Omental fat pad (tissue), 4 donors: Measurements from ENCODE around the gene SWT1. TPM values are rescaled to one million over a fixed set of nuclear protein-coding genes. Genes with fewer than 3 reads are reported as not detected.

Experiments used
- ATAC-seq: fragments of 150-250 bp; one replicate; pipeline ENCODE4 v1.9.1; 2016; ENCODE audit warnings: mild to moderate bottlenecking, moderate library complexity; ENCODE audit not compliant: low FRiP score
- DNase-seq: peaks from one replicate; pipeline ENCODE4 v3.0.0-alpha.2; 2019; ENCODE audit warnings: low spot score
- total RNA-seq, 4 donors: library from RNA; depleted of rRNA; stranded (reverse); fragments of >200 nt; gene quantifications; one replicate each; pipeline ENCODE4 v1.1.0, GENCODE V29; 2016
- TF ChIP-seq, protein P1 (sequence below), 3 donors: fragments of 450-650 bp; IDR thresholded peaks; one replicate each; pipeline ENCODE4 v1.5.1; 2016 to 2017; ENCODE audit warnings: antibody characterized with exemption in 3 of 3, mild to moderate bottlenecking in 3 of 3, moderate library complexity in 2 of 3

SWT1 gene
- total RNA-seq, 4 donors from 2014 or later, result 3.6 to 15.1 (median 7.3) TPM

DNA sequence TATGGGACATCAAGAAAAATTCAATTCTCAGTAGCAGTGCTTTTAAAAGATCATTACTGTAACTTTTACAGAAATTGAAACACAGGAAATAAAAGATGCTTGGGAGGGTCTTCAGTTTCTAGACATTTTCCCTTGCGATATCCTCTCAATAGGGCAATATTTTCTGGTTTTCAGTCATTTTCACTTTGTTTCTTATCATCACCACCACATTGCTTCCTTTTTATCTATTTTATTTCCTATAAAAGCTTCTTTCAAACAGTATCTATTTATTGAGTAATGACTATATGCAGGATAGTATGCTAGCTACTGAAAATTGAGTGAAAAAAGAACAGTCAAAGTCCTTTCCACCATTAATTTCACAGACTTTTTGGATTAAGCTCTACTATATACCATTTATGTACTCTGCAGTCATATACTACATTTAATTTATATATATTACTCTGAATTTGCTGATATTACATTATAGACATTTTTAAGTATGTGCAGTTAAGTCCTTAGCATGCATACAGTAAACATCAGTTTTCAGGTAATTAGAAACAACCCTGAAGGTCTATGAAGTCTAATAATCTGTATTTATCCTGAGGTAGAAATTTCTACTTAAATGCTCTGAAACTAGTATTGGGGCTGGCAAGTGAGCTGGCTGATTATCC lies 18.9 kb upstream of the SWT1 start:
- TF ChIP-seq, protein P1, sequence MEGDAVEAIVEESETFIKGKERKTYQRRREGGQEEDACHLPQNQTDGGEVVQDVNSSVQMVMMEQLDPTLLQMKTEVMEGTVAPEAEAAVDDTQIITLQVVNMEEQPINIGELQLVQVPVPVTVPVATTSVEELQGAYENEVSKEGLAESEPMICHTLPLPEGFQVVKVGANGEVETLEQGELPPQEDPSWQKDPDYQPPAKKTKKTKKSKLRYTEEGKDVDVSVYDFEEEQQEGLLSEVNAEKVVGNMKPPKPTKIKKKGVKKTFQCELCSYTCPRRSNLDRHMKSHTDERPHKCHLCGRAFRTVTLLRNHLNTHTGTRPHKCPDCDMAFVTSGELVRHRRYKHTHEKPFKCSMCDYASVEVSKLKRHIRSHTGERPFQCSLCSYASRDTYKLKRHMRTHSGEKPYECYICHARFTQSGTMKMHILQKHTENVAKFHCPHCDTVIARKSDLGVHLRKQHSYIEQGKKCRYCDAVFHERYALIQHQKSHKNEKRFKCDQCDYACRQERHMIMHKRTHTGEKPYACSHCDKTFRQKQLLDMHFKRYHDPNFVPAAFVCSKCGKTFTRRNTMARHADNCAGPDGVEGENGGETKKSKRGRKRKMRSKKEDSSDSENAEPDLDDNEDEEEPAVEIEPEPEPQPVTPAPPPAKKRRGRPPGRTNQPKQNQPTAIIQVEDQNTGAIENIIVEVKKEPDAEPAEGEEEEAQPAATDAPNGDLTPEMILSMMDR (IDR thresholded peaks at IDR 0.05), result no peak
- no peak for ATAC-seq
- DNase-seq, result no peak

DNA sequence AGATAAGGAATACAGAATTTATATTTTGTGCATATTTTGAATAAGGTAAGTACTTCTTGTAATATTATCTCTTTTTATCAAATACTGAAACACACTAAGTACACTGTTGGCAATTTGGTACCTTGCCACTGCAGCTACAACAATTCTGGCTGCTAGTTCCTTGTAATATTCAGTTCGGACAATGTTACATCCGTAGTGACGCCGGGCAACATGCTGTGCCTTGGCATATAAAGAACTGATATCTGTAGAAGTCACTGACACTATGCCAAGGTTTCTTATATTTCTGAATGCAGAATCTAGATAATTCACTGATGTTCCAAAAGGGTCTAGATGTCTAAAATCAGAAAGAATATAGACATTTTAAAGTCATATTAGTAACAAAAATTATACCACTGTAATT lies 17.7 kb upstream of the SWT1 start:
- ATAC-seq (no peak), DNase-seq (no peak)
- TF ChIP-seq, protein P1 (IDR thresholded peaks at IDR 0.05), result no peak

DNA sequence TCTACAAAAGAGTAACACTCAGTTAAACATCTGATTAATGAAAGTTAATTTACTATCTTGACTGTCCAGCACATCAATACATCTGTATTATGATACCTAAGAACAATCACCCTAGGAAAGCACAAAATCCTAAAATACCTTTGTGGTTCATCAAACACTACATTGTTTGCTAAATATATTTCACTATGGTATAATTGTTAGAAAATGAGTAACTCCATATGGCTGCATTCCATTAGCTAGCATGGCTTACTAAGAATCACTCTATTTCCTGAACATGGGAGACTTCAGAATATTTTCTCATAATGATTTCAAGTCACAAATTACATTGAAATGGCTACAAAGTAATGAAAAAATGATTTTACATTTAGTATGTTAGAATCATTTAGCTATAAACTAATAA lies 12.7 kb upstream of the SWT1 start:
- DNase-seq (no peak), ATAC-seq (no peak)
- TF ChIP-seq, protein P1 (IDR thresholded peaks at IDR 0.05), result no peak

DNA sequence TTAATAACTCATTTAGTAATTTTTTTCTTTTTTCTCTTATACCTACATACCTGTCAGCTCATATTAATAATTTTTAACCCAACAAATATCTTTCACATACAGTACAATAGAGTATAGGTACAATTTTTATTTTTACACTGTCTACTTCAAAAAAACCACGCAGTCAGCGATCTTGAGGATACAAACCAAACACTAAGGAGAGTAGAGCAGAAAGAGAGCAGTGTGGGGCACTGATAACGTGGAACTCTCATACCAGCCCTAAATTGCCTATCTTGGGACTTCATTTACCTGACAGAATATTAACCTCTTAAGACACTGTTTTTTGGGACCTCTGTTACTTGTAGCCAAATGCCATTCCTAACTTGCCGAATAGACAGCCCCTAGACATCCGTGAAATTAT lies 5.8 kb upstream of the SWT1 start:
- ATAC-seq (no peak), DNase-seq (no peak)
- TF ChIP-seq, protein P1 (IDR thresholded peaks at IDR 0.05), result no peak

DNA sequence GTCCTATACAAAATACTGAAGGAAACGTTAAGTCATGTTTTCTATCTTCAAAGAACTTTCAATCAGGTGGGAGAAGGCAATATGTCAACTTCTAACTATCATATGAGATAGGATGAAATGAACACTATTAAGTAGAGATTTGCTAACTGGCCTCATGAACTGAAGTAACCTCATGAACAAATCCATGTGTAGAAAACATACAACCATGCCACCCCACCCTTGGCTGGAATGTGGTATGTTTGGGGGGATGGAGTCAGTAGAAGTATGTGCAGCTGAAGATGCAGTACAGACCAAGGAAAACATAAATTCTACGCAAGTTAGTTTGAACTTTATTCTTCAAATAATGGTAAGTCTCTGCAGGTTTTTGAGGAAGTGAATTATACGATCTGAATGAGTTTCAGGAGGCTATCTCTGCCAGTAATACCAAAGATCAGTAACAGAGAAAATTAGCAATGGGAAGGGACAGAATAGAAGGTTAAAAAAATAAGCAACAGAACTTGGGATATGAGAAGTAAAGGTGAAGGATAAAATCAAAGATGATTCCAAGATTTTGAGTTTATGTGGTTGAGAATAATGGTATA lies 4.7 kb upstream of the SWT1 start:
- ATAC-seq (no peak), DNase-seq (no peak)
- TF ChIP-seq, protein P1 (IDR thresholded peaks at IDR 0.05), result no peak

DNA sequence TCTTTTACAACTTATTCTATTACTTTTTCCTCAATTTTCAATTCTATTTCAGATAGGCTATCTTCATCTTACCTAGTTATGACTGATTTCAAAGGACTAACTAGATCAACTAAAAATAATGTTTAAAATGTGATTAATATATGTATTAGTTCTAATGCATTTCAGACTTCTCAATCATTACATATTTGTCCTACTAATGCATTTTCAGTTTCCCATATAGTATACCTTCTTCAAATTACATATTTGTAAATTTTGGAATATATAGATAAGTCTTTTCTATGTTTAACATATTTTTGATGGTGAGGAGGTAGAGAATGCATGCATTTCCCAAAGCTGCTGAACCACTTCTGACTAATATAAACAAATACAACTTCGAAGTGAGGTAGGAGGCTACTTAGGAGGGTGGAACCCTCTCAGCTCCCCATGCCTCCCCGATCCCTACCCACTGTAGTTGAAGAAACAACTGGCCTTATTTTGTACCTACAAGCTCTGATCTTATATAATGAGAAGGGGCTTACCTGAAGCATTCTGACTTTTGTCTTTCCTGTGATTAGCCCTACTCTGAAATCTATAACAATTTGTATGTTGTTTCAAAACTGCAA lies 2.0 kb upstream of the SWT1 start:
- TF ChIP-seq, protein P1 (IDR thresholded peaks at IDR 0.05), result no peak
- ATAC-seq (no peak), DNase-seq (no peak)
